ENCODE measurements around the gene NFATC2. TPM values are rescaled to one million over a fixed set of nuclear protein-coding genes. Genes with fewer than 3 reads are reported as not detected.

Gene NFATC2
- total RNA-seq, 1 donor from 2014 or later = 3.9 TPM

- Histone ChIP-seq H4K20me1 (ENCODE audit: insufficient read depth, low read length) (no peaks in the 10 kb centered on the region), H3K27ac (ENCODE audit: low read depth, low read length) (no peak overlapping the region), H3K9me3 (ENCODE audit: insufficient read depth, low read depth, low read length) (peaks cover 3% of the 10 kb centered on the region), H3K36me3 (ENCODE audit: insufficient read depth, low read length) (peaks cover 3% of the 10 kb centered on the region), H3K9ac (ENCODE audit: low read length) (no peak overlapping the region), H3K27me3 (ENCODE audit: insufficient read depth, low read length) (no peaks in the 10 kb centered on the region), H3K4me2 (ENCODE audit: low read length) (no peak overlapping the region), H2AFZ (ENCODE audit: low read depth, low read length) (no peak overlapping the region), H3K79me2 (ENCODE audit: insufficient read depth, low read length) (no peaks in the 10 kb centered on the region), H3K4me1 (ENCODE audit: insufficient read depth, low read length) (peaks cover 3% of the 10 kb centered on the region), H3K4me3 (ENCODE audit: insufficient read depth, low read depth, low read length) (no peak overlapping the region)
- Mint-ChIP-seq H3K9me3 (ENCODE audit: unreplicated experiment) (no peaks in the 10 kb centered on the region), H3K27ac (ENCODE audit: unreplicated experiment) (no peak overlapping the region), H3K4me1 (ENCODE audit: low read depth, unreplicated experiment) (peaks cover 8% of the 10 kb centered on the region), H3K4me3 (ENCODE audit: unreplicated experiment) (no peak overlapping the region), H3K36me3 (ENCODE audit: low read depth, unreplicated experiment) (peaks cover 10% of the 10 kb centered on the region), H3K27me3 (ENCODE audit: low read depth, unreplicated experiment) (peaks cover 6% of the 10 kb centered on the region)
- no peak for DNase-seq (ENCODE audit: low read depth)
- no peak for FAIRE-seq
- TF ChIP-seq CTCF (IDR thresholded peaks at IDR 0.05; ENCODE audit: insufficient read depth, low read depth, low read length) (no peak), EZH2 (IDR thresholded peaks at IDR 0.05; ENCODE audit: insufficient read depth, low read length) (no peak)
Observed at GRCh38 chr20:51403466-51404220, 138.9 kb downstream of the NFATC2 start.

GRCh38 chr20:51402201-51402600 is 140.3 kb downstream of the NFATC2 start:
- H3K36me3 ChIP-seq (ENCODE audit: insufficient read depth, low read length) = no peaks in the 10 kb centered on the region
- no peaks in the 10 kb centered on the region for H3K79me2 ChIP-seq (ENCODE audit: insufficient read depth, low read length)
- no peak overlapping the region for H3K27ac ChIP-seq (ENCODE audit: low read depth, low read length)
- Mint-ChIP-seq H3K36me3 (ENCODE audit: low read depth, unreplicated experiment) (peaks cover 9% of the 10 kb centered on the region), H3K4me1 (ENCODE audit: low read depth, unreplicated experiment) (peaks cover 8% of the 10 kb centered on the region), H3K27ac (ENCODE audit: unreplicated experiment) (no peak overlapping the region), H3K4me3 (ENCODE audit: unreplicated experiment) (no peak overlapping the region), H3K9me3 (ENCODE audit: unreplicated experiment) (no peaks in the 10 kb centered on the region), H3K27me3 (ENCODE audit: low read depth, unreplicated experiment) (peaks cover 4% of the 10 kb centered on the region)
- no peak overlapping the region for H3K4me2 ChIP-seq (ENCODE audit: low read length)
- no peak overlapping the region for H3K4me3 ChIP-seq (ENCODE audit: insufficient read depth, low read depth, low read length)
- no peak overlapping the region for H2AFZ ChIP-seq (ENCODE audit: low read depth, low read length)
- no peaks in the 10 kb centered on the region for H3K27me3 ChIP-seq (ENCODE audit: insufficient read depth, low read length)
- peaks cover 3% of the 10 kb centered on the region for H3K9me3 ChIP-seq (ENCODE audit: insufficient read depth, low read depth, low read length)
- FAIRE-seq = no peak
- H3K4me1 ChIP-seq (ENCODE audit: insufficient read depth, low read length) = peaks cover 3% of the 10 kb centered on the region
- peak; percentile 62 for DNase-seq (ENCODE audit: low read depth)
- TF ChIP-seq EZH2 (IDR thresholded peaks at IDR 0.05; ENCODE audit: insufficient read depth, low read length) (no peak), CTCF (IDR thresholded peaks at IDR 0.05; ENCODE audit: insufficient read depth, low read depth, low read length) (no peak)
- no peaks in the 10 kb centered on the region for H4K20me1 ChIP-seq (ENCODE audit: insufficient read depth, low read length)
- H3K9ac ChIP-seq (ENCODE audit: low read length) = no peak overlapping the region

GRCh38 chr20:51401496-51401895 is 141.0 kb downstream of the NFATC2 start:
- H3K4me1 Mint-ChIP-seq (ENCODE audit: low read depth, unreplicated experiment) = peaks cover 8% of the 10 kb centered on the region
- Histone ChIP-seq H3K27ac (ENCODE audit: low read depth, low read length) (no peak overlapping the region), H3K9ac (ENCODE audit: low read length) (no peak overlapping the region), H3K79me2 (ENCODE audit: insufficient read depth, low read length) (no peaks in the 10 kb centered on the region), H3K4me3 (ENCODE audit: insufficient read depth, low read depth, low read length) (no peak overlapping the region), H3K9me3 (ENCODE audit: insufficient read depth, low read depth, low read length) (peaks cover 3% of the 10 kb centered on the region), H3K27me3 (ENCODE audit: insufficient read depth, low read length) (no peaks in the 10 kb centered on the region), H4K20me1 (ENCODE audit: insufficient read depth, low read length) (no peaks in the 10 kb centered on the region), H3K36me3 (ENCODE audit: insufficient read depth, low read length) (no peaks in the 10 kb centered on the region), H2AFZ (ENCODE audit: low read depth, low read length) (no peak overlapping the region), H3K4me2 (ENCODE audit: low read length) (no peak overlapping the region), H3K4me1 (ENCODE audit: insufficient read depth, low read length) (peaks cover 3% of the 10 kb centered on the region)
- TF ChIP-seq EZH2 (IDR thresholded peaks at IDR 0.05; ENCODE audit: insufficient read depth, low read length) (no peak), CTCF (IDR thresholded peaks at IDR 0.05; ENCODE audit: insufficient read depth, low read depth, low read length) (no peak)
- H3K27ac Mint-ChIP-seq (ENCODE audit: unreplicated experiment) = no peak overlapping the region
- no peaks in the 10 kb centered on the region for H3K9me3 Mint-ChIP-seq (ENCODE audit: unreplicated experiment)
- DNase-seq (ENCODE audit: low read depth) (no peak), FAIRE-seq (no peak)
- no peaks in the 10 kb centered on the region for H3K27me3 Mint-ChIP-seq (ENCODE audit: low read depth, unreplicated experiment)
- no peak overlapping the region for H3K4me3 Mint-ChIP-seq (ENCODE audit: unreplicated experiment)
- peaks cover 6% of the 10 kb centered on the region for H3K36me3 Mint-ChIP-seq (ENCODE audit: low read depth, unreplicated experiment)

Measured in astrocyte (in vitro differentiated cells and primary cell).